PC-3 (cell line): ENCODE results near the gene ASIC3. TPM values are rescaled to one million over a fixed set of nuclear protein-coding genes. Genes with fewer than 3 reads are reported as not detected.

Experiments
- ATAC-seq: fragments of 200-7000 bp; cut with Tn5 transposase; 2 replicates; pipeline ENCODE4 v1.9.1; 2020; ENCODE audit warnings: mild to moderate bottlenecking, moderate library complexity
- BruUV-seq: library from RNA; stranded (reverse); fragments of 400-500 nt; replicated peaks from 2 replicates; lab custom pipeline; 2021; lab: Mats Ljungman, UMichigan
- CTCF ChIA-PET: fragments of 300-600 bp; sonication (Branson Sonifier 250); formaldehyde crosslinking; loops from one replicate; lab custom pipeline; 2022; ENCODE audit warnings: antibody characterized with exemption; lab: Charles Lee
- POLR2A ChIA-PET: fragments of 300-600 bp; sonication (Branson Sonifier 250); formaldehyde crosslinking; loops from one replicate; lab custom pipeline; 2022; ENCODE audit warnings: antibody characterized with exemption; ENCODE audit not compliant: unreplicated experiment; lab: Charles Lee
- DNase-seq: peaks from one replicate; pipeline ENCODE4 v3.0.0-alpha.2; 2015
- H2AFZ ChIP-seq: fragments of 300-600 bp; sonication (generic); 2 replicates; pipeline ENCODE4 v1.6.0; 2016; ENCODE audit warnings: antibody characterized with exemption, low read length
- H3F3A ChIP-seq: fragments of 300-600 bp; sonication (generic); one replicate; pipeline ENCODE4 v1.6.0; 2017; ENCODE audit warnings: antibody characterized with exemption, low read length, control low read depth, mild to moderate bottlenecking; ENCODE audit not compliant: unreplicated experiment
- H3K27ac ChIP-seq: fragments of 300-600 bp; sonication (generic); 2 replicates; pipeline ENCODE4 v1.5.1; 2016; ENCODE audit warnings: mild to moderate bottlenecking, low read length
- H3K27me3 ChIP-seq: fragments of 300-600 bp; sonication (generic); 2 replicates; pipeline ENCODE4 v1.6.1; 2016; ENCODE audit warnings: low read length, mixed read lengths
- H3K36me3 ChIP-seq: fragments of 300-600 bp; sonication (generic); 2 replicates; pipeline ENCODE4 v1.6.1; 2016; ENCODE audit warnings: low read depth, mixed run types, low read length, mixed read lengths
- H3K4me1 ChIP-seq: fragments of 300-600 bp; sonication (generic); 2 replicates; pipeline ENCODE4 v1.5.1; 2016; ENCODE audit warnings: low read length; ENCODE audit not compliant: insufficient read depth
- H3K4me2 ChIP-seq: fragments of 300-600 bp; sonication (generic); 2 replicates; pipeline ENCODE4 v1.6.0; 2016; ENCODE audit warnings: low read length
- H3K4me3 ChIP-seq: fragments of 300-600 bp; sonication (generic); 2 replicates; pipeline ENCODE4 v1.5.1; 2016; ENCODE audit warnings: mild to moderate bottlenecking, low read length, mixed read lengths
- H3K79me2 ChIP-seq: fragments of 300-600 bp; sonication (generic); 2 replicates; pipeline ENCODE4 v1.6.1; 2017; ENCODE audit warnings: low read length, mixed read lengths
- H3K9ac ChIP-seq: fragments of 300-600 bp; sonication (generic); 2 replicates; pipeline ENCODE4 v1.6.0; 2016; ENCODE audit warnings: mild to moderate bottlenecking, low read length
- H3K9me2 ChIP-seq: fragments of 300-600 bp; sonication (generic); replicated peaks from 2 replicates; pipeline ENCODE4 v1.6.1; 2016; ENCODE audit warnings: mixed run types, low read length, mixed read lengths
- H3K9me3 ChIP-seq: fragments of 300-600 bp; sonication (generic); 2 replicates; pipeline ENCODE4 v1.6.1; 2016; ENCODE audit warnings: low read length, mixed read lengths
- H4K20me1 ChIP-seq: fragments of 300-600 bp; sonication (generic); 2 replicates; pipeline ENCODE4 v1.6.1; 2016; ENCODE audit warnings: low read length, mixed read lengths
- CTCF ChIP-seq: fragments of 300-600 bp; sonication (generic); conservative IDR thresholded peaks from 2 replicates; pipeline ENCODE4 v1.5.1; 2017; ENCODE audit warnings: antibody characterized with exemption, low read depth, mild to moderate bottlenecking, low read length
- EZH2 ChIP-seq: fragments of 300-600 bp; sonication (generic); IDR thresholded peaks from one replicate; pipeline ENCODE4 v1.6.1; 2017; ENCODE audit warnings: antibody characterized with exemption, mild to moderate bottlenecking, low read length; ENCODE audit not compliant: unreplicated experiment
- EZH2phosphoT487 ChIP-seq: fragments of 300-600 bp; sonication (generic); IDR thresholded peaks from 2 replicates; pipeline ENCODE4 v1.6.1; 2018; ENCODE audit warnings: mild to moderate bottlenecking, antibody characterized with exemption, low read length, borderline replicate concordance
- intact Hi-C: fragments of 100-400 bp; cut with micrococcal nuclease; formaldehyde crosslinking; loops from 2 replicates; pipeline ENCODE4 v1.9.0; 2023
- total RNA-seq: library from RNA; depleted of rRNA; stranded (reverse); fragments of >200 nt; gene quantifications from 2 replicates; pipeline ENCODE4 v1.2.3, GENCODE V29; 2014

The ASIC3 gene
- total RNA-seq, 1 experiment from 2014 or later: 1.7 TPM

- Histone ChIP-seq H3K79me2 (peaks cover 41% of the 10 kb centered on the region), H3F3A (no peaks in the 10 kb centered on the region), H2AFZ (peak overlapping the region; percentile 70), H3K9me2 (no peaks in the 10 kb centered on the region), H3K36me3 (no peaks in the 10 kb centered on the region; the same call in 1 of the 2 replicates), H4K20me1 (no peaks in the 10 kb centered on the region), H3K9ac (peak overlapping the region; percentile 98), H3K27ac (peak overlapping the region; percentile 61), H3K4me3 (peak overlapping the region; percentile 91), H3K27me3 (no peaks in the 10 kb centered on the region), H3K4me2 (peak overlapping the region; percentile 95), H3K9me3 (no peaks in the 10 kb centered on the region), H3K4me1 (peaks cover 34% of the 10 kb centered on the region)
- intact Hi-C loops: loop anchor here (1.0 kb wide), 3 partner anchors 17 to 52 kb away; partner anchors contain the start of gene ABCB8
- TSS peak; percentile 47 for BruUV-seq
- no peak for TF ChIP-seq EZH2
- no peak for TF ChIP-seq CTCF
- no peak for TF ChIP-seq EZH2phosphoT487
- peak; percentile 3 for ATAC-seq
- ChIA-PET POLR2A (interaction anchor here (0.6 to 0.7 kb wide), 3 partner anchors 17 to 67 kb away, joined by 3 to 15 read pairs (median 5); no protein-coding TSS in a partner anchor), CTCF (no interaction called here)
- DNase-seq: no peak
Measured at GRCh38 chr7:151080067-151080521, 31.8 kb downstream of the ASIC3 start.

DNA sequence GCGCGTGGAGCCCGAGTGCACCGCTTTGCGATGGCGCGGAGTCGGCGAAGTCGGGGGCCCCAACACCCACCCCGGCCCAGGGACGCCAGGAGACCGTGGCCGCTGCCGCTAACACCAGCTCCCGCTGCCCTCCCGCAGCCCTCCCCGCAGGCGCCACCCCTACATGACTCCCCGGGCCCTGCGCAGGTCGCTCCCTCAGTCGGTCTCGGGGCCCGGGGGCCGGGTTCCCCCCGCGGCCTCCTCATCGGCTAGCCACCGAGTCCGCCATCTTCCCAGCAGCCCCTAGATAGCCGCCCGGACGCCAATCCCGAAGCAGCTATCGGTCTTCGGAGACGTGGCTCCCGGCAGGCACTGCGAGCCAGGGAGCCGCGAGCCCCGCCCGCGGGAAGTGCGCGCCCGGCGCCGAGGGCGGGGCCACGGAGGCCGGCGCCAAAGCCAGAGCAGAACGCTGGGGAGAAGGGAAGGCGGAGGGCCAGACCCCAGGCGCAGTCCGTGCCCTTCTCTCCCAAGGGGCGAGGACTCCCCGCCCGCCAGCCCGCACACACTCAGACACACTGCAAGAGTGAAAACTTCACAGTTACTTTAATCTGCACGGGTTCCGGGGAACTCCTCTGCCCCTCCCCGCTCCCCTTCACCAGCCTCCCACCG, 32.3 kb downstream of the ASIC3 start, which contains the start of gene FASTK:
Gene FASTK, minus strand, starts transcription at position 288 of the 648 bp plus-strand sequence. Its CDS starts 43 bp downstream, at position 245.
- Histone ChIP-seq H4K20me1 (no peaks in the 10 kb centered on the region), H3K27ac (peak within 1 kb of the TSS; percentile 65), H3K4me3 (peak within 1 kb of the TSS; percentile 91), H3F3A (no peaks in the 10 kb centered on the region), H3K4me1 (peaks cover 39% of the 10 kb centered on the region), H3K27me3 (no peaks in the 10 kb centered on the region), H3K9me2 (no peaks in the 10 kb centered on the region), H3K9me3 (no peaks in the 10 kb centered on the region), H3K79me2 (peaks cover 41% of the 10 kb centered on the region), H3K4me2 (peak within 1 kb of the TSS; percentile 95), H2AFZ (peak within 1 kb of the TSS; percentile 70), H3K36me3 (no peaks in the 10 kb centered on the region; the same call in 1 of the 2 replicates), H3K9ac (peak within 1 kb of the TSS; percentile 98)
- BruUV-seq: no TSS peak
- intact Hi-C loops: loop anchor here (1.0 kb wide), 3 partner anchors 17 to 52 kb away; partner anchors contain the start of gene ABCB8
- CTCF ChIA-PET: no interaction called here
- POLR2A ChIA-PET: interaction anchor here (0.6 to 0.7 kb wide), 3 partner anchors 18 to 67 kb away, joined by 3 to 15 read pairs (median 5); no protein-coding TSS in a partner anchor
- ATAC-seq (peak; percentile 62), DNase-seq (peak; percentile 94)
- TF ChIP-seq EZH2: no peak
- TF ChIP-seq EZH2phosphoT487: no peak
- TF ChIP-seq CTCF: no peak
